Body of pancreas (tissue), 4 donors: ENCODE data around the gene HIP1R. TPM values are rescaled to one million over a fixed set of nuclear protein-coding genes. Genes with fewer than 3 reads are reported as not detected.

ENCODE experiments used
- ATAC-seq: fragments of 150-250 bp; one replicate; pipeline ENCODE4 v1.9.1; 2016
- DNase-seq, 4 donors: peaks; one replicate each; pipeline ENCODE4 v3.0.0-alpha.2; 2019
- H3K27ac ChIP-seq, 4 donors: fragments of 200-600 bp; sonication (generic); 1 replicate in 3 of 4; 2 replicates in 1 of 4; pipeline versions ENCODE4 v1.5.1 to v1.6.1; 2016 to 2019; ENCODE audit warnings: mild to moderate bottlenecking in 1 of 4, mixed read lengths in 1 of 4, moderate library complexity in 1 of 4
- H3K27me3 ChIP-seq, 2 donors: fragments of 200-600 bp; sonication (generic); one replicate each; pipeline ENCODE4 v1.6.0; 2016; ENCODE audit warnings: mild to moderate bottlenecking in 1 of 2
- H3K36me3 ChIP-seq, 2 donors: fragments of 200-600 bp; sonication (generic); replicated peaks in 1 of 2; 2 replicates each; pipeline ENCODE4 v1.5.1; 2016; ENCODE audit warnings: low read depth in 2 of 2; ENCODE audit not compliant: insufficient read depth in 1 of 2
- H3K4me1 ChIP-seq: fragments of 200-600 bp; sonication (generic); one replicate; pipeline ENCODE4 v1.6.0; 2016
- H3K4me3 ChIP-seq, 2 donors: fragments of 200-600 bp; sonication (generic); 1 replicate in 1 of 2; 2 replicates in 1 of 2; pipeline ENCODE4 v1.5.1; 2016 to 2019
- H3K9me3 ChIP-seq, 3 donors: fragments of 200-600 bp; sonication (generic); 1 replicate in 2 of 3; 2 replicates in 1 of 3; pipeline ENCODE4 v1.5.1; 2016
- CTCF ChIP-seq, 7 experiments: fragments of 450-650 bp in 4 of 7; fragments of 200-600 bp in 3 of 7; sonication (generic) in 3 of 7; IDR thresholded peaks; one replicate each; pipeline ENCODE4 v1.5.1; 2016 to 2019; ENCODE audit warnings: antibody characterized with exemption in 7 of 7
- POLR2A ChIP-seq, 3 donors: fragments of 450-650 bp; IDR thresholded peaks; one replicate each; pipeline ENCODE4 v1.6.1; 2016; ENCODE audit warnings: antibody characterized with exemption in 3 of 3, mild to moderate bottlenecking in 2 of 3
- WGBS, 2 donors: methylation state at CpG; one replicate each; pipeline ENCODE4 v1.1.5; 2017; 5-methylcytosine and 5-hydroxymethylcytosine counted together
- intact Hi-C: fragments of 100-400 bp; cut with DNase I; formaldehyde crosslinking; loops from one replicate; pipeline ENCODE4 v1.15.1; 2023
- total RNA-seq, 2 donors: library from RNA; depleted of rRNA; stranded (reverse); fragments of >200 nt; gene quantifications; one replicate each; pipeline ENCODE4 v1.1.0, GENCODE V29; 2016

The HIP1R gene
- total RNA-seq, 2 donors from 2014 or later: 111 to 183 TPM

- 38 to 53% methylated on average over 10 of the region's 10 CpGs for WGBS, 2 donors
- Histone ChIP-seq H3K27ac (no peak overlapping the region), H3K27me3 (no peaks in the 10 kb centered on the region), H3K36me3 (no peaks in the 10 kb centered on the region), H3K4me1 (peaks cover 29% of the 10 kb centered on the region), H3K9me3 (no peaks in the 10 kb centered on the region), H3K4me3 (no peak overlapping the region)
- ATAC-seq (no peak), DNase-seq (peak in 1 of 4 donors; percentile 39)
- intact Hi-C loops: no loop called here
- TF ChIP-seq CTCF (IDR thresholded peaks at IDR 0.05) (no peak), POLR2A (IDR thresholded peaks at IDR 0.05) (no peak)
These were observed 16.0 kb upstream of the HIP1R start for GRCh38 chr12:122819209-122819785.

GRCh38 chr12:122820138-122820537 lies 15.1 kb upstream of the HIP1R start:
- peaks cover 35% of the 10 kb centered on the region for H3K4me1 ChIP-seq
- ATAC-seq: no peak
- H3K36me3 ChIP-seq: no peaks in the 10 kb centered on the region
- intact Hi-C loops: no loop called here
- no peak for DNase-seq
- no peak overlapping the region for H3K4me3 ChIP-seq
- no peaks in the 10 kb centered on the region for H3K27me3 ChIP-seq
- WGBS, 2 donors: 66 to 72% methylated on average over 8 of the region's 8 CpGs
- H3K9me3 ChIP-seq: no peaks in the 10 kb centered on the region
- TF ChIP-seq CTCF (IDR thresholded peaks at IDR 0.05): no peak
- no peak for TF ChIP-seq POLR2A (IDR thresholded peaks at IDR 0.05)
- H3K27ac ChIP-seq: no peak overlapping the region

- TF ChIP-seq POLR2A (IDR thresholded peaks at IDR 0.05): no peak
- TF ChIP-seq CTCF (IDR thresholded peaks at IDR 0.05): no peak
- no peak overlapping the region for H3K4me3 ChIP-seq
- H3K27me3 ChIP-seq: no peaks in the 10 kb centered on the region
- 49 to 51% methylated on average over 7 of the region's 7 CpGs for WGBS, 2 donors
- no peak for DNase-seq
- H3K27ac ChIP-seq: peak overlapping the region in 1 of 4 donors; percentile 17
- H3K9me3 ChIP-seq: no peaks in the 10 kb centered on the region
- intact Hi-C loops: no loop called here
- H3K4me1 ChIP-seq: peaks cover 42% of the 10 kb centered on the region
- H3K36me3 ChIP-seq: no peaks in the 10 kb centered on the region
- ATAC-seq: no peak
These were observed 14.4 kb upstream of the HIP1R start for GRCh38 chr12:122820838-122821271.

GRCh38 chr12:122823429-122823828 lies 11.8 kb upstream of the HIP1R start:
- peak; percentile 47 to 65 (median 49) for DNase-seq
- Histone ChIP-seq H3K4me3 (no peak overlapping the region), H3K27me3 (no peaks in the 10 kb centered on the region), H3K27ac (peak overlapping the region; percentile 45 to 85 (median 74)), H3K36me3 (no peaks in the 10 kb centered on the region), H3K9me3 (no peaks in the 10 kb centered on the region), H3K4me1 (peaks cover 57% of the 10 kb centered on the region)
- TF ChIP-seq CTCF (IDR thresholded peaks at IDR 0.05) (no peak), POLR2A (IDR thresholded peaks at IDR 0.05) (peak in 1 of 3 donors; percentile 7)
- intact Hi-C loops: no loop called here
- 18% methylated on average over 11 of the region's 11 CpGs for WGBS, 2 donors
- ATAC-seq: peak; percentile 82
